ENCODE results near the gene BST1.

BST1 gene

DNA sequence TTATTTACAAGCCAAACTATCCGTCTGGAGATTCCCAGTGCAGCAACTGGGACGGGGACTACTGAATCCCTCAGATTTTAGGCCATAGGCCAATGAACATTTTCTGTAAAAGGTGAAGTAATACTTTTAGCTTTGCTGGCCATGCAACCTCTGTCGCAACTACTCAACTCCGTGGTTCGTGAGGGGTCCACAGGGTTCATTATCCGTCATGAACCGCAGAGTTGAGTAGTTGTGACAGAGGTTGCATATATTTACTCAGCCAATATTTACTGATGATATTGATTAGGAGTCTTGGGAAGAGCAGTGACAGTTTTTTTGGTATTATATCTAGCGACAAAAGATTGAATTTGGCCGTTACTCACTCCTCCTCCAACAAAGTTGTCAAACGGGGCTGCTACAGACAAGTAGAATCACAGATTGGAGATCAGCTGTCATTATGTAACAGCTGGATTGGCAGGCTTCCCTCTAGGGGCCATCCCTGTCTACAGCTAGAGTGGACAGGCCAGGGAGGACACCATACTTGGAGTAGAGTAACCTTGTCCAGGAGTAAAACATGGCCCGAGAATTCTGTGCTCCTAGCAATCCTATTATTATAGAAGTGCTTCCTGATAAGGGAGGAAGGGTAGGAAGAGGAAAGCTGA lies 38.0 kb downstream of the BST1 start:
- no peak overlapping the region for H3K4me3 ChIP-seq (ENCODE audit: low read depth, low read length)
- no peak for DNase-seq (ENCODE audit: low read depth)
- TF ChIP-seq, protein P1, sequence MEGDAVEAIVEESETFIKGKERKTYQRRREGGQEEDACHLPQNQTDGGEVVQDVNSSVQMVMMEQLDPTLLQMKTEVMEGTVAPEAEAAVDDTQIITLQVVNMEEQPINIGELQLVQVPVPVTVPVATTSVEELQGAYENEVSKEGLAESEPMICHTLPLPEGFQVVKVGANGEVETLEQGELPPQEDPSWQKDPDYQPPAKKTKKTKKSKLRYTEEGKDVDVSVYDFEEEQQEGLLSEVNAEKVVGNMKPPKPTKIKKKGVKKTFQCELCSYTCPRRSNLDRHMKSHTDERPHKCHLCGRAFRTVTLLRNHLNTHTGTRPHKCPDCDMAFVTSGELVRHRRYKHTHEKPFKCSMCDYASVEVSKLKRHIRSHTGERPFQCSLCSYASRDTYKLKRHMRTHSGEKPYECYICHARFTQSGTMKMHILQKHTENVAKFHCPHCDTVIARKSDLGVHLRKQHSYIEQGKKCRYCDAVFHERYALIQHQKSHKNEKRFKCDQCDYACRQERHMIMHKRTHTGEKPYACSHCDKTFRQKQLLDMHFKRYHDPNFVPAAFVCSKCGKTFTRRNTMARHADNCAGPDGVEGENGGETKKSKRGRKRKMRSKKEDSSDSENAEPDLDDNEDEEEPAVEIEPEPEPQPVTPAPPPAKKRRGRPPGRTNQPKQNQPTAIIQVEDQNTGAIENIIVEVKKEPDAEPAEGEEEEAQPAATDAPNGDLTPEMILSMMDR (conservative IDR thresholded peaks at IDR 0.05; ENCODE audit: low read depth, low read length): no peak

DNA sequence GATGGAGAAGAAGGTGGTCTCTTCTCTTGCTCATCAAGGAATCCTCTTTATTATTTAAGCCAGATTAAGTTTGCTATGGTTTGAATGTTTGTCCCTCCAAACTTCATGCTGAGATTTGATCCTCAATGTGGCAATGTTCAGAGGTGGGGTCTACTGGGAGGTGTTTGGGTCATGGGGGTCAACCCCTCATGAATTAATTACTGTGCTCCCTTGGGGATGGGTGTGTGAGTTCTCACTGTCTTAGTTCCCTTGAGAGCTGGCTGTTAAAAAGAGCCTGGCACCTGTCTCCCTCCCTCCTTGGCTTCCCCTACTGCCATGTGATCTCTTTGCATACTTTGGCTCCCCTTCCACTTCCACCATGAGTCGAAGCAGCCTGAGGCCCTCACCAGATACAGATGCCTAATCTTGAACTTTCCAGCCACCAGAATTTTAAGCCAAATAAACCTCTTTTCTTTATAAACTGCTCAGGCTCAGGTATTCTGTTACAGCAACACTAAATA lies 39.3 kb downstream of the BST1 start:
- DNase-seq (ENCODE audit: low read depth): no peak
- no peak overlapping the region for H3K4me3 ChIP-seq (ENCODE audit: low read depth, low read length)
- TF ChIP-seq, protein P1 (conservative IDR thresholded peaks at IDR 0.05; ENCODE audit: low read depth, low read length): no peak

DNA sequence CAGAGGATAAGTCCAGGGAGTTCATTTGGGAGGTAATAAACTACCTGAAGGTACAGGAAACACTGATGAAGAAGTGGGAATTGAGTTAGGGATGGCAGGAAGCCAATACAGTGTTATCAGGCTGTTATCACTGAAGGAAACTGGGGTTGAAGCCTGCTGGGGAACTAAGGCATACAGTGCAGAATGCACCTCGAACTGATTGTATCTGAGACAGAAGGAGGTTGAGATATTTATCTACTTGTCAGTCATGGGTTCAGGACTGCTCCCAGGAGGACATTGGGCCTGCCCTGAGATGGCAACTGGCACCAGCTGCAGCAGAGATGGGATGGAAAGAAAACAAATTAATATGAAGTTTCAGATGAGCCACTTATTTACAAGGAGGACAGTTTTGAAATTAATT lies 39.8 kb downstream of the BST1 start:
- no peak overlapping the region for H3K4me3 ChIP-seq (ENCODE audit: low read depth, low read length)
- TF ChIP-seq, protein P1 (conservative IDR thresholded peaks at IDR 0.05; ENCODE audit: low read depth, low read length): no peak
- DNase-seq (ENCODE audit: low read depth): no peak

DNA sequence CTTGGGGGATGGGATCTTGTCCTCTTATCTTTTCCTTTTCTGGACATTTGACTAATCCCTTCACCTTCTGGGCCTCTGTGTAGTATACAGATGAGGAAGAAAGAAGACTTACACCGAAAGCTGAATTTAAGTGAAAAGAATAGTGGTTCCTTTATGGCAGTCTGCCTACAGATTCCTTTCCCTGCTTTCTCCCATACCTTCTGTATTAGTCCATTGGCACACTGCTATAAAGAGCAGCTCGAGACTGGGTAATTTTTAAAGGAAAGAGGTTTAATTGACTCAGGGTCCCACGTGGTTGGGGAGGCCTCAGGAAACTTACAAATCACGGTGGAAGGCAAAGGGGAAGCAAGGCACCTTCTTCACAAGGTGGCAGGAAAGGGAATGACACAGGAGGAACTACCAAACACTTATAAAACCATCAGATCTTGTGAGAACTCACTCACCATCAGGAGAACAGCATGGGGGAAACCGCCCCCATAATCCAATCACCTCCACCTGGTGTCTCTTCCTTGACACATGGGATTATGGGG lies 41.2 kb downstream of the BST1 start:
- no peak for DNase-seq (ENCODE audit: low read depth)
- H3K4me3 ChIP-seq (ENCODE audit: low read depth, low read length): no peak overlapping the region
- TF ChIP-seq, protein P1 (conservative IDR thresholded peaks at IDR 0.05; ENCODE audit: low read depth, low read length): no peak

DNA sequence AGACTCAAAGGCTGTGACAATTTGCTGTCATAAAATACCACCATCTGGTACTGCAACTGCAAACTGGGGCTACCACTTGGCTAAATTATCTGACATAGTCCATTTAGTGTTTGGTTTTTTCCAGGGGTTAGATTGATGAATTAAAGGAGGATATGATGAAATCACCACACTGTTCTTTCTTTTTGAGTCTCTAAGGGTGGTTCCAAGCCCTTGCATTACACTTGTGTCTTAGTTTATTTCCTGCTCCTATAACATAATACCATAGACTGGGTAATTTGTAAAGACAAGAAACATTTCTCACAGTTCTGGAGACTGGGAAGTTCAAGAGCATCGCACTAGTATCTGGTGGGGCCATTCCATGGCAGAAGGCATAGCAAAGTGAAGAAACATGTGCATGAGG lies 43.2 kb downstream of the BST1 start:
- TF ChIP-seq, protein P1 (conservative IDR thresholded peaks at IDR 0.05; ENCODE audit: low read depth, low read length): no peak
- no peak overlapping the region for H3K4me3 ChIP-seq (ENCODE audit: low read depth, low read length)
- DNase-seq (ENCODE audit: low read depth): no peak

DNA sequence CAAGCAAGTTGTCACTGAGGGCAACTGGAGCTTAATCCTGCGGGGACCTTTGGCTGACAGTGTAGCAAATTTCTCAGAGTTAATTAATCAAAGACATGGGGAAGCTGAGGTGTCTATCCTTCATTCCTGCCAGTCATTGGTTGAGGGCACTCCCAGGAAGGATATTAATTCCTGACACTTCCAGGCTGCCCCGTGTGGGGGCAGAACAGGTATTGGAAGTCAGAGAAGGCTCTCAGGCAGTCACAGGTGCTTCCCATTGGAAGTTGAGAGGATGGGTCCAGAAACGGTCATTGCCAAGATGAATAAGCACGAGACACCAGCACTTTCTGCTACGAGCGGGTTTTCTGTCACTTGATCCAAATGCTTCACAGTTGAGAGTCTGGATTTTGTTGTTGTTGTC lies 46.1 kb downstream of the BST1 start:
- no peak overlapping the region for H3K4me3 ChIP-seq (ENCODE audit: low read depth, low read length)
- DNase-seq (ENCODE audit: low read depth): no peak
- TF ChIP-seq, protein P1 (conservative IDR thresholded peaks at IDR 0.05; ENCODE audit: low read depth, low read length): no peak

DNA sequence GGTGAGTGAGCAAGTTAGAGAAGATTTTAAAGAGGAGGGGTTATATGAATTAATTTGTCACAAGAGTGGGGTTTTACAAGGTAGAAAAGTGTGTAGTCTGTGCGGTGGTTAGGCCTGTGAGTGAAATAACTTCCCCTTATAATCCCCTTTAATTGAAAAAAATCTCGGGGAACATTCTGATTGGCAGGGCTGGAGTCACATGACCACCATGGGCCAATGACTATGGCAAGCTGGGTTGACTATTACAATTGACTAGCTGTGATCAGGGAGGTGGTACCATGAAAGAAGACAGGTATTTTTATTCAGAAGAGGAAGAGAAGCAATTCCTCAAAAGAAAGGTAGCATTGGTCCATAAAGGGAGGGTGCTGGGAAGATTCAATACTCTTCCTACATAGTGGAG lies 48.3 kb downstream of the BST1 start:
- no peak overlapping the region for H3K4me3 ChIP-seq (ENCODE audit: low read depth, low read length)
- DNase-seq (ENCODE audit: low read depth): no peak
- TF ChIP-seq, protein P1 (conservative IDR thresholded peaks at IDR 0.05; ENCODE audit: low read depth, low read length): no peak
